GM18951 (cell line): Measurements from ENCODE around the gene ZNF277.

ENCODE experiments used
- POLR2A ChIP-seq: IDR thresholded peaks from 4 replicates; pipeline ENCODE4 v1.6.1; 2011; ENCODE audit warnings: mild to moderate bottlenecking; ENCODE audit not compliant: insufficient read length, insufficient read depth; ENCODE audit errors: extremely low read depth
- in situ Hi-C: fragments of 300-500 bp; cut with MboI; formaldehyde crosslinking; loops from one replicate; pipeline ENCODE4 v1.12.0; 2022; ENCODE audit warnings: low sequenced_read_pairs, mixed read lengths, inconsistent platforms; ENCODE audit not compliant: unreplicated experiment

ZNF277 gene

GRCh38 chr7:112206991-112207592, 597 bp downstream of the ZNF277 start:
- in situ Hi-C loops: no loop called here
- no peak for TF ChIP-seq POLR2A

- no peak for TF ChIP-seq POLR2A
- in situ Hi-C loops: no loop called here
Observed at GRCh38 chr7:112207765-112208164, 1.3 kb downstream of the ZNF277 start.

- no peak for TF ChIP-seq POLR2A
- in situ Hi-C loops: no loop called here
Observed at GRCh38 chr7:112211348-112211907, 4.9 kb downstream of the ZNF277 start.

GRCh38 chr7:112212571-112212970, 6.1 kb downstream of the ZNF277 start:
- no peak for TF ChIP-seq POLR2A

DNA sequence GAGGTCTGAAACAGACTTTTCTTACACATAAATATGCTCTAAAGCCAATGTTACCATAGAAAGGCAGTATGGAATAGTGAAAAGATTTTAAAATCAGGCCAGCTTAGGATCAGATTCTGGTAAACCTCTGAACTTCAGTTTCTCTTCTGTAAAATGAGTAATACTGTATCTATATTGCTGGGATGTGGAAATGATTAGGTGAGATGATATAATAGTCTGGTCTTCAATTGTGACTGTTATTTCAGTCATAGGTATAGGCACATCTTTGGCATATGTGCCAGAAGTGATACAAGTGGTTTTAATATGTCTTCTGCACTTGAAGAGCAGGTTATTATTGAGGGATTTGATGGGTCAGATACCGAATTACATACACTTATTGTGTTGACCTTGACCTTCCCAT, 7.2 kb downstream of the ZNF277 start:
- in situ Hi-C loops: no loop called here
- no peak for TF ChIP-seq POLR2A

More at GRCh38 chr7:112212571-112212970, 6.1 kb downstream of the ZNF277 start:
- in situ Hi-C loops: no loop called here

DNA sequence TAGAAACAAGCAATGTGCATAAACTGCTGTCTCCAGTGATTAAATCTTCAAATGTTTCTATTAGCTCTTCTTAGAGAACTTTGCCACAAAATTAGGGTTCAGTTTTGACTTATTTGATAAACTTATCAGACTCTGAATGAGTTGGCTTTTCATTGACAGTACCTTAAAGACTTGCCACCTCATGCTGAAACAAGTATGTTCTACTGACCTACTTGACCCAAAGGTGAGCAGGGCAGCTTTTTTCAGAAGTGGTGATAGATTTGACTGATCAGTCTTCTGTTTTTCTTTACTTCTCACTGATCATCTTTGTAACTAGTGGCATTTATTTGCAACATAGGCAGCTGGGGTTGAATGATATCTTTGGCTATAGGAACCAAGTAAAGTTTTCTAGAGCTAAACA, 7.8 kb downstream of the ZNF277 start:
- no peak for TF ChIP-seq POLR2A
- in situ Hi-C loops: no loop called here

DNA sequence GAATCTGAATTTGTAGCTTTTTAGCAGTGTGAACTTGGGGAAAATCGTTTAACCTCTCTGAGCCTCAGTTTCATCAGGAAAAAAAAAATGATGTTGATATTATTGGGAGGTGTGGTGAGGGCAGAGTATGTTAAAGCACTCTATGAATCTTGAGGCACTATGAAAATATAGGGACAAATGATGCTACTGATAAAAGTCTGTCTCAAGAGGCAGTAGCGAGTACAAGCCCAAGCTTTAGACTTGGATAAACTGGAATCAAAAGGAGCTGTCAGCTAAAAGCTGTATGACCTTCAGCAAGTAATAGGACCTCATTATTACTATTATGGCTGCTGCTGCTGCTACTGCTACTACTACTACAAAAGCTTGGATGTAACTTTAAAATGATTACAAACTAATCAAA, 8.4 kb downstream of the ZNF277 start:
- in situ Hi-C loops: no loop called here

GRCh38 chr7:112215787-112216186, 9.3 kb downstream of the ZNF277 start:
- in situ Hi-C loops: no loop called here

More for the DNA sequence above, 8.4 kb downstream of the ZNF277 start:
- no peak for TF ChIP-seq POLR2A

DNA sequence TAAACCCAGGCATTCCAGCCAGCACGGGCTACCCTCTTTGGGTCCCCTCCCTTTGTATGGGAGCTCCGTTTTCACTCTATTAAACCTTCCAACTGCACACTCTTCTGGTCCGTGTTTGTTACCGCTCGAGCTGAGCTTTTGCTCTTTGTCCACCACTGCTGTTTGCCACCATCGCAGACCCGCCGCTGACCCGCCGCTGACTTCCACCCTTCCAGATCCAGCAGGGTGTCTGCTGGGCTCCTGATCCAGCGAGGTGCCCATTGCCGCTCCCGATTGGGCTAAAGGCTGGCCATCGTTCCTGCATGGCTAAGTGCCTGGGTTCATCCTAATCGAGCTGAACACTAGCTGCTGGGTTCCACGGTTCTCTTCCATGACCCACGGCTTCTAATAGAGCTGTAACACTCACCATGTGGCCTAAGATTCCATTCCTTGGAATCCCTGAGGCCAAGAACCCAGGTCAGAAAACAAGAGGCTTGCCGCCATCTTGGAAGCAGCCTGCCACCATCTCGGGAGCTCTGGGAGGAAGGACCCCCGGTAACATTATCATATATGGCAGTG, 14.5 kb downstream of the ZNF277 start:
- TF ChIP-seq POLR2A: no peak
- in situ Hi-C loops: no loop called here

More at GRCh38 chr7:112215787-112216186, 9.3 kb downstream of the ZNF277 start:
- TF ChIP-seq POLR2A: no peak

DNA sequence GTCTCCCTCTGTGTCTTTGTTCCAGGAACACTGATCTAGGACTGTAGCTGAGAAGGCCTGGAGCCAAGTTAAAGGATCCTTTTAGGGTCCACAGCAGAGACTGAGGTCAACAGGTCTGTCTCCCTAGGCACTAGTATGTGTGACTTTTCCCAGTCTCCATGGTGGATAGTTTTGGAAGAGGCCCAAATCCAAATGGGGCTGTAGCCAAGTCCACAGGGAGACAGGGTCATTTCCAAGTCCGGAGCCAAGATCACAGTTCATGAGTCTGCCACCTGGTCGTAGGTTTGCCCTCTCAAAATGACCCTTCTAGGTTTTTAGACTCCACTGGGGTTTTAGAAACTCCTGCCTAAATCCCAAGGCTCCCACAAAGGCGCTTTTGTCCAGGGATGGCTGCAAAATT, 16.8 kb downstream of the ZNF277 start:
- in situ Hi-C loops: no loop called here
- TF ChIP-seq POLR2A: no peak

- in situ Hi-C loops: no loop called here
- TF ChIP-seq POLR2A: no peak
Observed at GRCh38 chr7:112224186-112224585, 17.7 kb downstream of the ZNF277 start.

DNA sequence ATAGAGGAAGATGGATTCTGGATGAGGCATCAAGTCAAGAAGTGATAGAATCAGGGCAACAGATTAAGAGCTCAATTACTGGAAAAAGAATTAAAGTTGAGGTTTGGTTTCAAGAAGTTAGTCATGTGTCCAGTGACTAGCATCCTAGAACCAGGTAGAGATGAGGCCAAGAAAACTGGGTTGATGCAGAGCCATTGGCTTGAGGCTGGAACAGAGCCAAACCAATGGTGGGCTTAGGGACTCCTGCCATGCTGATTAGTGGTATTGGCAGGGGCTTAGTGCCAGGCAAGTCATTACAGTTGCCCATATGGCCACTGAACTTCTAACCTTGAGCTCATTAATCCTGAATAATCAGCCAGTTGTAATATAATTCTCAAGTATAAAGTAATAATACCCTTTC, 18.5 kb downstream of the ZNF277 start:
- in situ Hi-C loops: no loop called here
- TF ChIP-seq POLR2A: no peak

GRCh38 chr7:112226701-112227276, 20.3 kb downstream of the ZNF277 start:
- in situ Hi-C loops: no loop called here
- no peak for TF ChIP-seq POLR2A

DNA sequence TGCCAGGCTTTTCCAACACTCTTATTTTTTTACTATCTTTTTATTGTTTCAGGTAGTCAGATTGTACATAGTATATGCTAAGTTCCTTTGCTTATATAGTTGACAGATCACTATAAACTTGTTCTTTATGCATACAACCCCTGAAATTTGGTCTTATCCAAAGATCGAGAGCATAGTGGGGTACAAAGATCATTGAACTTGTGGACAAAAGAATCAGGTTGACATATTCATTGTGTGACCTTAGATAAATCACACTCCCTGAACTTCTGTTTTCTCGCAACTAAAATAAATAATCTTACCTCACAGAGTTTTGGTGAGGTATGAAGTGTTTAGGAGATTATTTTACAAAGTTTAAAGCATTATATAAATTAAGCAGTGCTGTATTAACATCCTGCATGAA, 22.1 kb downstream of the ZNF277 start:
- in situ Hi-C loops: no loop called here
- TF ChIP-seq POLR2A: no peak
